GM21360 (cell line): ENCODE measurements around the gene ALG3.

Experiments used
- ATAC-seq: cut with Tn5 transposase; IDR thresholded peaks from one replicate; pipeline ENCODE4 v1.9.1; 2021; ENCODE audit warnings: mild to moderate bottlenecking, moderate library complexity; ENCODE audit not compliant: unreplicated experiment

The ALG3 gene

DNA sequence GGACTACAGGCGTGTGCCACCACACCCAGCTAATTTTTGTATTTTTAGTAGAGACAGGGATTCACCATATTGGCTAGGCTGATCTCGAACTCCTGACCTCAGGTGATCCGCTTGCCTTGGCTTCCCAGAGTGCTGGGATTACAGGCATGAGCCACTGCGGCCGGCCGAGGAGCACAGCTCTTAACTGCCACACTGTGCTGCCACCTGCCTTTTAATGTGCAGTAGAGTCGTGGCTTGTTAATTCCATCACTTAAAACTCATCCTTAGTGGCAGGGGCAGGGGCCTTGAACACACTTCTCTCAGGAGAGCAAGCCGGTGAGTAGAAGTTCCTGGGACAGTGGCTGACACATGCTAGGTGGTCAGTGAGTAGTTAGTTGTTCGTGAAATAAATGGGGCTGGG lies 50.3 kb downstream of the ALG3 start:
- ATAC-seq: no peak

DNA sequence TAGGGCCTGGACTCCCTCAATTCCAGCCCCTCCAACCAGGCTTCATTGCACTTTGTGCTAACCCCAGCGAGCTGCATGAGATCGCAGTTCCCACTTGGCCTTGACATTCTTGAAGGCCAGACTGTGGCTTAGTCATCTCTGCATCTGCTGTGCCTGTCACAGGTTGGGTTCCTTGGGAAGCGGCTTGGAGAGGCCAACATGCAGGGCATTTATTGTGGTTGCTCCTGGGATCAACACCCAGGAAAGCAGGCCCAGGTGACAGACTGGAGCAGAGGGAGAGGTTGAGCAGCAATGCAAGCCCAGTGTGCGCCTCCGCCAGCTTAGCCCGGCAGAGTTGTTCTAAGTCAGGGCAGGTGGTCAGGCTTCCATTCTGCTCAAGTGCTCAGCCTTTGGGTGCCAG lies 52.2 kb downstream of the ALG3 start:
- no peak for ATAC-seq

DNA sequence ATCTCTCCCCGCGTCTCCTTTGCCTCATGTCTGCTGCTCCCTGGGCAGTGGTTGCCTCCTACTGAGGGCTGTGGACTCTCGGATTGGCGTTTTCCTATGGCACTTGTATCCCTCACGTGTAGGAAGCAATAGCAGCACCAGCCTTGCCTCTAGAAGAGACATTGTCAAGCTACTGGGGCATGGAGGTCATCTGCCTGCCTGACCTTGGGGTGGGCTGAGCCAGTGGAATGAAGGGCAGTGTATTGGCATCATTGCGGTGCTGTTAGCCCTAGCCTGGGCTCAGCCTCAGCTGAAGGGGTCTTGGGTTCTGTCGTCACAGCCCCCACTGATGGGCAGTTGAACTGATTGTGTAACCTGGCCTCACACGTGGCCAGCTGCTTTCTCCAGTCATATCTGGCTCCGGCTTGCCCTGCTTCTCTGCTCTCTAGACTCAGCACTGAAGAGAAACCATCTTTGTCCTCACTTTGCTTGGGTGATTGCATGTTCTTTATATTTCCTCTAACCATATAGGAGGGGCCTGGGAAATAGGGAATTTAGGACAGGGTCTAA lies 54.7 kb downstream of the ALG3 start:
- ATAC-seq: no peak

DNA sequence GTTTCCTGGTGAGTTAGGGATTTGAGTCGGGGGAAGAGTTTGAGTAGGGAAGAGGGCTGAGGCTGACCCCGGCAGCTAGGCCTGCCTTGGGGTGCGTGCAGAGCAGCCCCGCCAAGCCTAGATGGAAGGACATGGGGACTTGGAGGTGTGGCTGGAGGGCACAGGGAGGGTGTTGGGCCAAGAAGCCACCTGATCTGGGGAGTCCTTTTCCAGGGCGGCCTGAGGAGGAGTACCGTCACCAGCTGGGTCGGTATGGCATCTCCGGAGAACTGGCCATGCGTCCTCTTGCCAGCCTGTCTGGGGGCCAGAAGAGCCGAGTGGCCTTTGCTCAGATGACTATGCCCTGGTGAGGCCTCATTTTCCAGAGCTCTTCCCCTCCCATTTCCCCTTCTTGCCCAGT lies 55.9 kb downstream of the ALG3 start:
- no peak for ATAC-seq
